GM19467 (cell line): ENCODE results near the gene TSPAN13.

Experiments used
- ATAC-seq: cut with Tn5 transposase; IDR thresholded peaks from one replicate; pipeline ENCODE4 v1.9.1; 2021; ENCODE audit warnings: mild to moderate bottlenecking, moderate library complexity; ENCODE audit not compliant: unreplicated experiment

Gene TSPAN13

DNA sequence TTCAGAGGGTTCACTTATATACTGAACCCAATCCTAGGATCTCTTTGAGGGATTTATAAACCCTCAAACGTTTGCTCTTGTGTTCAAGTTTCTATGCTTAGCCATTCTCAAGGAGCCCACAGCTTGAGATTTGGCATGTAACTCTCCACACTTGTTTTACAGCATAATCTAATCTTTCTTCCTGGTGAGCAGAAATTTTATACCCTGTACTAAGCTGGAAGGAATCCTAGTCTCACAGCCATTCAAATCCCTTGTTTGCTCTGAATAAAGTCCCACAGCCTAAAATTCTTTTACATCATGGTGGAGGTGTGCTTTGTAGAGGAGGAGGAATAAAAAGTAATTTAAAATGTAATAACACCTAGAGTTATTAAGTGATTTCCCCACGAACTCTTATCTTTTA lies 56.6 kb downstream of the TSPAN13 start:
- no peak for ATAC-seq

DNA sequence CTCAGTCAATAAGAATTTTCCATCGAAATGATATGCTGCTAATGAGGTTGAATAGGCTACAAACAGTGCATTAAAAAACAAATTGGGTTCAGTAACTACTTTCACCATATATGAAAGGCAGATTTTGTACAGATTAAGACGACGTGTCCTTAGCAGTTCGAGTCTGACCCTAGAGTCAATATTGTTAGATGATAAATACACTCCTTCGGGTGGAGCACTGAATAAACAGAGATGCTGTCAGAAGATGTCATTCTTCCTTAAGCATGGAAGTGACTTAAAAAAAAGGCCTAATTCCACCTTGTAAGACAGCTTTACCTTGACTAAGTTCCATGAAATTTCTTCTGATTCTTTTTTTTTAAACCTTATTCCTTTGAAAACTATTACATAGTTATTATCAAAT lies 57.0 kb downstream of the TSPAN13 start:
- no peak for ATAC-seq

DNA sequence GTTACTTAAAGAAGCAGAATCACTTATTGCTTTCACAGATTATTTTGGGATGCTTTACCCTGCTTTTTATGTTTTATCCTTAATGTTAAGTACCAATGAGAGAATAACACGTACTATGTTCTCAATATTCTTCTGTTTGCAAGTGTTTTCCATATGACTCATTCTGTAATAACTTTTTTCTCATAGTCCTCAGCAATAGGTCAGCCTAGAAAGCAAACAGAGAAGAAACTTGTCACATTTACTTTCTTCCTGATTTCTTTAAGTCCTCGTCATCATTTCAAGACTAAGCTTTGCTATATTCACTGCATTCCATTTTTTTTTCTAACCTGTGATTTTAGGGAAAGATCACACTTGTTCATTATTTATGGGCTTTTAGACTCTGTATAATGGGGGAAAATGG lies 58.0 kb downstream of the TSPAN13 start:
- ATAC-seq = no peak

DNA sequence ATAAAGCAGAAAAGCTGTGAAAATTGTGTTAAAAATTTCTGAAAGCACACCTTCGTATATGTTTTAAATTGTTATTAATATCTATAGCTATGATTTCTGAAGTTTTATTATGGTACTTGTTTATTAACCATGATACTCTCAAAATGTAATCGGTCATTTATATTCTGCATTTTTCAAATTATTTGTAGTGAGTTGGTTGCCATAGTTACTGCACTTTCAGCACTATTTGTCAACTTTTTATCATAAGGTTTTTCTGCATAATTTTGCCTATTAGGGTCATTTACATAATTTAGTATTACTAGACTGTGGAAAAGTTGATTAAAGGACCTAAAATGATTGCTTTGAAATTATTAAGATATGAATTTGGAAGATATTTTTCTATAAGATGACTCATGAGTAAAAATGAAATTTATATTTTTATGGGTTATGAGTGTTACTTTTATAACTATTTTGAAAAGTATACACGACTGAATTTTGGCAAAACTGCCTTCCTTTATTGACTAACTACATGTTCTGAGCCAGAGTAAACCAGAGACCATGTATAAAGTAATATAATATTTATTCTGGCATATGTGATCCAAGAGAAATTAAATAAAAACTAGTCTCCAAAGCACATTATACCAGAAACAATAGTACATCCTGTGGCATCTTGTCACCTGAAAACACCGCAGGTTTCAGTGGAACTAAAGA lies 59.1 kb downstream of the TSPAN13 start:
- no peak for ATAC-seq

DNA sequence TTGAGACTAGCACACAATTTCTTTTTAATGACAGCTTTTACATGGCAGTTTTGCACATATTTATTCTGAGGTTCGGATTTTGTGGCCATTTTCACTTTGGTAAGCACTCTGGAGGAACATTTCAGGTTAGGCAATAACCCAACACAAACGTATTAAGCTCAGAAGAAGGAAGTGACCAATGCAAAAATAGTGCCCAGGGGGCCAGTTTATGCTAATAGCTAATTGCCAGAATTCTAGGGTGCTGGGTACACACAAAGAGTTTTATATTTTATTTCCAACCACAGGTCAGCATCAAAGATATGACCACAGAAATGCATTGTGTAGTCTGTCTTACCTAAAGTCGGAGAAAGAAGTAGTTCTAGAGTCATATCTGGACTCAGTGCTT lies 59.7 kb downstream of the TSPAN13 start:
- ATAC-seq = no peak

DNA sequence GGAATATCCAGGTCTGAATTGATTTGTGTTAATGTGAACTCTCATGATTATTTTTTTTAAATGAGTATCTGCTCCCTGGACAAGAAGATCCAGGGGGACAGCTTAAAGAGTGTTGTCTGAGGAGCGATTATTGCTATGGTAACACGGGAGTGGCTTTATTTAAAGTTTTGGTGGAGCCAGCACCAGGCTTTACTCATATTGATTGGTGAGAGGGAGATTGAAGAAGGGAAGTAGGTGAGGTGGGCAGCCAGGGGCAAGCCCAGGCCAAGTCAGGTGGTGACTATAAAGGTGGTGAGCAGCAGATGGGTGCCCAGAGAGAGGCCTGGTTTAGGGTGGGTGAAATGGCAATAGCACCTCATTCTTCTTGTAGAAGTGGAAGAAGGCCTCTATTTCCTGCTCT lies 61.4 kb downstream of the TSPAN13 start:
- no peak for ATAC-seq

DNA sequence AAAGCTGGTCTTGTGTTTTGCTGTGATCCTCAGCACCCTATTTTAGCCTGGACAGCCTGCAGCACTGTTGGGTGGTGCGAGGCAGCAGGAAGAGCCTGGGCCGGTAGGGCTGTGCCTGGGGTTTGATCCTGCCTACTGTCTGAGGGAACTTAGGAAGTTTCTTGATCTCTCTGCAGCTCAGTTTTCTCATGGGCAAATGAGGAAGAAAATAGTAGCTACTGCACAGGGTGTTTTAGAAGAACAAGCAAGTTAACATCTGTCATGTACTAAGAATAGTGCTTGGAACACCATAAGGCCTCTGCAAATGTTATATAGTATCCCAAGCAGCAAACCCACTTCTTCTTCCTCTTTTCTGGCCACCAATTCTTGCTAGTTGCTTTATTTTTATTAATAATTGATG lies 63.3 kb downstream of the TSPAN13 start:
- no peak for ATAC-seq

DNA sequence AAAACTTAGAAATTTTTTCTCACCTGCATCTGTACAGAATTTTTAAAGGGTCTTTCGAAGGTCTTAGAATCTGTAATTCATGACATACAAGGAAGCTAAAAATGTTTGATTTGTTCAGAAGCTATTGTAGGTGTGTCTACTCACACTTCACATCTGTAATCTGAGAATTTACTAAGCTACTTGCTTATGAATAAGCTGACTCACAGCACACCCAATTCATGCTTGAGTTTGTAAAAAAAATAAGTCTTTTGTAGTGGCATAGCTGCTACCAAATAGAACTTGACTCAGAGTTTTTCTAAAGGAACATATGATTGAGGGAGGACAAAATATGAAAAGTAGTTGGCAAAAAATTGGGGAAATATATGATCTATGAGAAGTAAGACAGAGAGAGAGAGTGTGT lies 64.0 kb downstream of the TSPAN13 start:
- no peak for ATAC-seq

DNA sequence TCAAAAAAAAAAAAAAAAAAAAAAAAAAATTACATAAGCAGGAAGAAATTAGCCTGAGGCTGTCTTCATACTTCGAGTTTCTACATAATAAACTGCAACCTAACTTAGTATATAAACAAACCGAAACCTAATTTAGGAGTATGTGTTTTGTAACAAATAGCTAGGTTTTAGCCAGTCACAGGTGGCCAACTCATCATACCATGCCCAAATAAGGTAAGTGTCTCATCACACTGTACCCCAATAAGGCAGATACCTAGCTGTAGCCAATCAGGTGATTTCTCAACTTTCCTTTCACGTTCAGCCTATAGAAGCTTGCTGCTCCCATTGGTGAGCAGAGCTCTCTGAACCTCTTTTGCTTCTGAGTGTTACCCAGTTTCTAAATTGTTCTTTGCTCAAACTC lies 65.2 kb downstream of the TSPAN13 start:
- ATAC-seq = no peak

DNA sequence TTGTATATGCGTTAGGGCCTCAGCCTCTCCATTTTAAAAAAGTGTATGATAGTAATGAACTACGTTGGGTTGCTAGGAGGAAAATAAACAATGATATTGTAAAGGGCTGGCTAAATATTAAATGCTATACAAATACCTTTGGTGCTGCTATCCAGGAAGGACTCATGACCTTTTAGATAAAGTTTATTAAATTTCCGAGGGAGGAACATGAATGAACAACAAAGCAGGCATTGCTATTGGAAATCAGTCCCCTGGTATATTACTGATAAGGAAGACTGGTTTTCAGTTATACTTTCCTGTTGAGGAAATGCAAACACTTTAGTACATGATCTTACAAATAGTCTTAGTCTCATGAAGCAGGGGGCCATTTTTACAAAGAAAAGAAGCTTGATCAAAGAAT lies 68.5 kb downstream of the TSPAN13 start:
- no peak for ATAC-seq

DNA sequence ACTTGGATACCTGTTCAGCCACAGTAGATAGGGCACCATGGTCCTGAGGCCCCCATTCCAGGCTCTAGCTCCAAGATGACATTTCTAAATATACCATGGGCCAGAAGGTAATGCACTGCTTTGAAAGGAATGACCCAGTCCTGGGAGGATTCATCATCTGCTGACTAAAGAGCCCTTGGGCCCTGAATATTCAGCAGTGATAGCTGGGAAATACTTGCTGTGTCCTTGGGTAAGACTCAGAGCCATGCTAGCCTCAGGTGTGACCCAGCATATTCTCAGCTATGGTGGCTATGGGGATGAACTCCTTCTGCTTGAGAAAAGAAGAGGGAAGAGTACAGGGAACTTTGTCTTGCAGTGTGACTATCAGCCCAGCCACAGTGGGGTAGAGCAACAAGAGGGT lies 72.5 kb downstream of the TSPAN13 start:
- no peak for ATAC-seq

DNA sequence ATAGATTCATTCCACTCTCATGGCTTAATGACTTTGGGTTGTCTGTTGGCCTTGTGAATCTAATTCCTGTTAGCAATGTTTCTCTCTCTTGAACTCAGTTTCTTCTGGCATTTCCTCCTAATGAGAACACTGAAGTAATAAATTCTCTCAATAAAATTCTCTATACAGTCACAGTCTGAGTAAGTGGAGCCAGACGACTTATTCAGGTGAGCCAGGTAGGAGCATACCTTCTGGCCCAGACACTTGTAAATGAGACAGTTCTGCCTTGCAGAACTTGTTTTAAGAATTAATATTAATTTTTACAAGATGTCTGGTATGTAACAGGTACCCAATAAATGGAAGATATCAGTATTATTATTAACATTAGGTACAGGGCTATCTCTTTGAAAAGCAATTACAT lies 79.8 kb downstream of the TSPAN13 start:
- no peak for ATAC-seq
